ENCODE measurements around the gene SPIRE1.

- TF ChIP-seq CTCF (IDR thresholded peaks at IDR 0.05; ENCODE audit: low read depth, low read length) = no peak
- TF ChIP-seq POLR2A (IDR thresholded peaks at IDR 0.05; ENCODE audit: extremely low read depth, insufficient read length) = no peak
- TF ChIP-seq MAX (IDR thresholded peaks at IDR 0.05; ENCODE audit: low read depth, low read length) = no peak
- no peak for TF ChIP-seq MYC (IDR thresholded peaks at IDR 0.05; ENCODE audit: low read depth, low read length)
Observed at GRCh38 chr18:12599966-12600365, 57.9 kb downstream of the SPIRE1 start.

Data from NB4 (cell line).